K562 (cell line): ENCODE results near the gene ACADL.

Experiments used
- CBX8 ChIP-seq: fragments of 200-600 bp; sonication (generic); IDR thresholded peaks from 2 replicates; pipeline ENCODE4 v1.6.1; 2012; ENCODE audit warnings: borderline replicate concordance, mixed run types, low read depth, mild to moderate bottlenecking, moderate library complexity, mixed read lengths, low read length, control low read depth, inconsistent platforms; ENCODE audit not compliant: poor library complexity, severe bottlenecking; ENCODE audit errors: extremely low read depth
- FIP1L1 ChIP-seq: fragments of 200-400 bp; formaldehyde crosslinking; IDR thresholded peaks from 2 replicates; pipeline ENCODE4 v1.6.1; 2018; ENCODE audit warnings: mild to moderate bottlenecking, low read depth, low read length; ENCODE audit not compliant: poor library complexity, severe bottlenecking
- MTF1 ChIP-seq: fragments of 250-450 bp; sonication (Bioruptor Pico); IDR thresholded peaks from 2 replicates; pipeline ENCODE4 v1.9.0; 2021; ENCODE audit warnings: moderate library complexity, mild to moderate bottlenecking, inconsistent platforms, borderline replicate concordance
- NFYB ChIP-seq: IDR thresholded peaks from 2 replicates; pipeline ENCODE4 v1.6.1; 2011; ENCODE audit warnings: mild to moderate bottlenecking, moderate library complexity; ENCODE audit not compliant: insufficient read length; ENCODE audit errors: extremely low read depth
- RHOXF2B ChIP-seq: fragments of 250-450 bp; sonication (Bioruptor Pico); conservative IDR thresholded peaks from 2 replicates; pipeline ENCODE4 v1.5.1; 2021
- SP2 ChIP-seq: IDR thresholded peaks from 2 replicates; pipeline ENCODE4 v1.6.1; 2011; ENCODE audit warnings: mild to moderate bottlenecking, low read depth, low read length, moderate library complexity; ENCODE audit not compliant: poor library complexity, severe bottlenecking; ENCODE audit errors: extremely low read depth
- ZNF175 ChIP-seq: fragments of 200-800 bp; sonication (Bioruptor generic); IDR thresholded peaks from 2 replicates; pipeline ENCODE4 v1.6.1; 2016; ENCODE audit warnings: low read depth, mild to moderate bottlenecking, missing genetic modification characterization, missing compliant biosample characterization
- ZNF212 ChIP-seq: fragments of 450-650 bp; formaldehyde crosslinking; IDR thresholded peaks from 2 replicates; pipeline ENCODE4 v1.4.0; 2020; ENCODE audit warnings: mild to moderate bottlenecking
- ZNF445 ChIP-seq: fragments of 250-450 bp; sonication (Bioruptor Pico); IDR thresholded peaks from 2 replicates; pipeline ENCODE4 v1.4.0; 2020; ENCODE audit warnings: low read depth, mild to moderate bottlenecking, moderate library complexity
- TF ChIP-seq, protein P1 (sequence below), 3 experiments: IDR thresholded peaks in 2 of 3; conservative IDR thresholded peaks in 1 of 3; 2 replicates each; pipeline ENCODE4 v1.5.1; 2011 to 2012; ENCODE audit warnings: low read length in 3 of 3, mild to moderate bottlenecking in 3 of 3, control low read depth in 2 of 3, improper control_type of control experiment in 1 of 3, inconsistent platforms in 1 of 3, low read depth in 1 of 3, mixed read lengths in 1 of 3, moderate library complexity in 1 of 3; ENCODE audit not compliant: insufficient read depth in 2 of 3

DNA sequence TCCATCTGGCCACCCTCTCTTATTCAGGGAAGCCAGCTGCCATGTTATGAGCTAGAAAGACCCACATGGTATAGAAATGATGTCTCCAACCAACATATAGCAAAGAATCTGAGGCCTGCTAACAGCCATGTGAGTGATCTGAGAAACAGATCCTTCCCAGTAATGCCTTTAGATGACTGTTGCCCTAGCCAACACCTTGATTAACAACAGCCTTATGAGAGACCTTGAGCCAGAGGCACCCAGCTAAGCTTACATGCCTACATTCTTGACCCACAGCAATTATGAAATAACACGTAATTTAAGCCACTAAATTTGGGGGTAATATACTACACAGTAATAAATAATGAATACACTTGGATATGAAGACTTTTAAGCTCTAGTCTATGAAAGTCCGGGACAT, 67.0 kb downstream of the ACADL start:
- TF ChIP-seq SP2 (no peak), ZNF175 (CRISPR knock-in tag) (no peak), RHOXF2B (CRISPR knock-in tag) (no peak), ZNF212 (no peak), CBX8 (no peak), MTF1 (no peak), FIP1L1 (no peak), NFYB (no peak), ZNF445 (CRISPR knock-in tag) (no peak)
- TF ChIP-seq, protein P1, sequence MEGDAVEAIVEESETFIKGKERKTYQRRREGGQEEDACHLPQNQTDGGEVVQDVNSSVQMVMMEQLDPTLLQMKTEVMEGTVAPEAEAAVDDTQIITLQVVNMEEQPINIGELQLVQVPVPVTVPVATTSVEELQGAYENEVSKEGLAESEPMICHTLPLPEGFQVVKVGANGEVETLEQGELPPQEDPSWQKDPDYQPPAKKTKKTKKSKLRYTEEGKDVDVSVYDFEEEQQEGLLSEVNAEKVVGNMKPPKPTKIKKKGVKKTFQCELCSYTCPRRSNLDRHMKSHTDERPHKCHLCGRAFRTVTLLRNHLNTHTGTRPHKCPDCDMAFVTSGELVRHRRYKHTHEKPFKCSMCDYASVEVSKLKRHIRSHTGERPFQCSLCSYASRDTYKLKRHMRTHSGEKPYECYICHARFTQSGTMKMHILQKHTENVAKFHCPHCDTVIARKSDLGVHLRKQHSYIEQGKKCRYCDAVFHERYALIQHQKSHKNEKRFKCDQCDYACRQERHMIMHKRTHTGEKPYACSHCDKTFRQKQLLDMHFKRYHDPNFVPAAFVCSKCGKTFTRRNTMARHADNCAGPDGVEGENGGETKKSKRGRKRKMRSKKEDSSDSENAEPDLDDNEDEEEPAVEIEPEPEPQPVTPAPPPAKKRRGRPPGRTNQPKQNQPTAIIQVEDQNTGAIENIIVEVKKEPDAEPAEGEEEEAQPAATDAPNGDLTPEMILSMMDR (IDR thresholded peaks at IDR 0.05 in 2 of 3, conservative IDR thresholded peaks at IDR 0.05 in 1 of 3; ENCODE audit: insufficient read depth in 2 of 3, low read depth in 1 of 3, low read length in 3 of 3), result no peak
